T-helper 1 cell (primary cell): ENCODE results near the gene UBAC2.

ENCODE experiments used
- DNase-seq, 5 donors: peaks; one replicate each; pipeline ENCODE4 v3.0.0-alpha.2; 2012 to 2020

The UBAC2 gene

GRCh38 chr13:99421271-99421670 lies 220.6 kb downstream of the UBAC2 start:
- DNase-seq = no peak

- DNase-seq = no peak
Measured at GRCh38 chr13:99421758-99422585, 221.3 kb downstream of the UBAC2 start.

- DNase-seq = no peak
Measured at GRCh38 chr13:99422586-99423220, 222.0 kb downstream of the UBAC2 start.

GRCh38 chr13:99425485-99426341 lies 225.1 kb downstream of the UBAC2 start:
- peak in 3 of 5 donors; percentile 23 to 53 (median 41) for DNase-seq

GRCh38 chr13:99426426-99426825 lies 225.8 kb downstream of the UBAC2 start:
- DNase-seq = no peak

- no peak for DNase-seq
Measured at GRCh38 chr13:99429670-99430069, 229.0 kb downstream of the UBAC2 start.

- DNase-seq = no peak
Measured at GRCh38 chr13:99431927-99432608, 231.4 kb downstream of the UBAC2 start.

- peak; percentile 78 to 85 (median 82) for DNase-seq
Measured at GRCh38 chr13:99432609-99433542, 232.2 kb downstream of the UBAC2 start.

- DNase-seq = no peak
Measured at GRCh38 chr13:99433543-99434075, 233.0 kb downstream of the UBAC2 start.

GRCh38 chr13:99434258-99434788 lies 233.7 kb downstream of the UBAC2 start:
- DNase-seq = peak; percentile 64 to 84 (median 75)

GRCh38 chr13:99435116-99435515 lies 234.5 kb downstream of the UBAC2 start:
- no peak for DNase-seq

- no peak for DNase-seq
Measured at GRCh38 chr13:99435998-99436397, 235.3 kb downstream of the UBAC2 start.
